Activated CD4-positive, CD25-positive, alpha-beta regulatory T cell treated with anti-CD3 and anti-CD28 coated beads, Interleukin-2, amount 50 U/mL, for 16 hours (primary cell): ENCODE measurements around the gene FCRL6.

Source experiments
- DNase-seq: peaks from one replicate; pipeline ENCODE4 v3.0.0-alpha.2; 2020; ENCODE audit warnings: low read depth, low spot score

Gene FCRL6

GRCh38 chr1:159835356-159835755, 33.2 kb downstream of the FCRL6 start:
- DNase-seq = no peak

- DNase-seq = no peak
These were observed 33.8 kb downstream of the FCRL6 start for GRCh38 chr1:159835862-159836525.

GRCh38 chr1:159838715-159839114, 36.6 kb downstream of the FCRL6 start:
- DNase-seq = no peak

- DNase-seq = no peak
These were observed 37.1 kb downstream of the FCRL6 start for GRCh38 chr1:159839116-159839849.

GRCh38 chr1:159841749-159842148, 39.6 kb downstream of the FCRL6 start:
- DNase-seq = no peak

GRCh38 chr1:159843459-159843858, 41.3 kb downstream of the FCRL6 start:
- DNase-seq = no peak

- DNase-seq = no peak
These were observed 43.8 kb downstream of the FCRL6 start for GRCh38 chr1:159845751-159846629.

GRCh38 chr1:159847231-159847630, 45.1 kb downstream of the FCRL6 start:
- no peak for DNase-seq

GRCh38 chr1:159848326-159848725, 46.2 kb downstream of the FCRL6 start:
- no peak for DNase-seq

GRCh38 chr1:159849626-159850366, 47.6 kb downstream of the FCRL6 start:
- DNase-seq = no peak

GRCh38 chr1:159851407-159851806, 49.2 kb downstream of the FCRL6 start:
- DNase-seq = no peak

- DNase-seq = no peak
These were observed 51.4 kb downstream of the FCRL6 start for GRCh38 chr1:159853417-159854115.

GRCh38 chr1:159854116-159854692, 52.0 kb downstream of the FCRL6 start:
- no peak for DNase-seq

GRCh38 chr1:159854693-159855192, 52.6 kb downstream of the FCRL6 start:
- DNase-seq = peak; percentile 28

- DNase-seq = no peak
These were observed 53.5 kb downstream of the FCRL6 start for GRCh38 chr1:159855709-159856108.

- no peak for DNase-seq
These were observed 54.4 kb downstream of the FCRL6 start for GRCh38 chr1:159856576-159856975.

GRCh38 chr1:159857889-159858288, 55.7 kb downstream of the FCRL6 start:
- DNase-seq = no peak

GRCh38 chr1:159859767-159860322, 57.7 kb downstream of the FCRL6 start:
- DNase-seq = no peak

- DNase-seq = no peak
These were observed 58.3 kb downstream of the FCRL6 start for GRCh38 chr1:159860456-159860855.

GRCh38 chr1:159861218-159861617, 59.1 kb downstream of the FCRL6 start:
- no peak for DNase-seq
